ENCODE measurements around the gene CLEC4M. TPM values are rescaled to one million over a fixed set of nuclear protein-coding genes. Genes with fewer than 3 reads are reported as not detected.

CLEC4M gene
- total and polyA plus RNA-seq, 2 experiments from 2014 or later, result not detected

GRCh38 chr19:7759156-7759555 is 3.9 kb upstream of the CLEC4M start:
- Histone ChIP-seq H3K4me1 (ENCODE audit: insufficient read depth) (no peaks in the 10 kb centered on the region), H3K79me2 (replicated peaks; ENCODE audit: insufficient read depth) (no peaks in the 10 kb centered on the region), H4K20me1 (replicated peaks; ENCODE audit: insufficient read depth) (no peaks in the 10 kb centered on the region), H3K27ac (ENCODE audit: low read depth) (no peak overlapping the region), H3K4me2 (no peak overlapping the region), H3K36me3 (ENCODE audit: insufficient read depth) (peaks cover 6% of the 10 kb centered on the region; the same call in 1 of the 2 replicates), H3K4me3 (no peak overlapping the region), H2AFZ (no peak overlapping the region), H3K9me2 (ENCODE audit: insufficient read depth) (no peaks in the 10 kb centered on the region), H3K27me3 (ENCODE audit: insufficient read depth) (no peaks in the 10 kb centered on the region), H3F3A (replicated peaks; ENCODE audit: low read depth) (no peaks in the 10 kb centered on the region)
- no peak for DNase-seq (ENCODE audit: low spot score)
- Mint-ChIP-seq H3K9me3 (peaks cover 84% of the 10 kb centered on the region), H3K27me3 (ENCODE audit: insufficient read depth, low read depth, poor library complexity) (peaks cover 13% of the 10 kb centered on the region), H3K4me1 (peaks cover 10% of the 10 kb centered on the region), H3K27ac (no peak overlapping the region), H3K4me3 (no peak overlapping the region), H3K36me3 (ENCODE audit: low read depth) (peaks cover 44% of the 10 kb centered on the region)
- no peak for TF ChIP-seq ZNF331 (CRISPR knock-in tag; IDR thresholded peaks at IDR 0.05; ENCODE audit: low read depth)
- no peak for TF ChIP-seq EZH2 (IDR thresholded peaks at IDR 0.05; ENCODE audit: low read depth, unreplicated experiment)
- no peak for TF ChIP-seq EZH2phosphoT487 (IDR thresholded peaks at IDR 0.05; ENCODE audit: unreplicated experiment)
- TF ChIP-seq REST (IDR thresholded peaks at IDR 0.05; ENCODE audit: unreplicated experiment), result no peak
- no peak for TF ChIP-seq ETS1 (IDR thresholded peaks at IDR 0.05)
- no peak for TF ChIP-seq CTCF (conservative IDR thresholded peaks at IDR 0.05; ENCODE audit: low read depth in 2 of 2)
- TF ChIP-seq JUNB (IDR thresholded peaks at IDR 0.05; ENCODE audit: unreplicated experiment), result no peak
- no peak for TF ChIP-seq STAT1 (IDR thresholded peaks at IDR 0.05; ENCODE audit: unreplicated experiment)
- no peak for TF ChIP-seq NANOG (IDR thresholded peaks at IDR 0.05; ENCODE audit: borderline replicate concordance)
- TF ChIP-seq POLR2AphosphoS5 (IDR thresholded peaks at IDR 0.05; ENCODE audit: low read depth), result no peak
- ATAC-seq, result no peak

All from GM23338 (cell line).